GM18858 (cell line): ENCODE data around the gene DNAH9.
"Not testable (repeated sequence)": the region's sequence is repeated elsewhere in the genome, so short reads cannot be mapped to it uniquely, and the experiment has no call there.

Experiments used
- ATAC-seq: cut with Tn5 transposase; IDR thresholded peaks from one replicate; pipeline ENCODE4 v1.9.1; 2021; ENCODE audit not compliant: unreplicated experiment

DNAH9 gene

DNA sequence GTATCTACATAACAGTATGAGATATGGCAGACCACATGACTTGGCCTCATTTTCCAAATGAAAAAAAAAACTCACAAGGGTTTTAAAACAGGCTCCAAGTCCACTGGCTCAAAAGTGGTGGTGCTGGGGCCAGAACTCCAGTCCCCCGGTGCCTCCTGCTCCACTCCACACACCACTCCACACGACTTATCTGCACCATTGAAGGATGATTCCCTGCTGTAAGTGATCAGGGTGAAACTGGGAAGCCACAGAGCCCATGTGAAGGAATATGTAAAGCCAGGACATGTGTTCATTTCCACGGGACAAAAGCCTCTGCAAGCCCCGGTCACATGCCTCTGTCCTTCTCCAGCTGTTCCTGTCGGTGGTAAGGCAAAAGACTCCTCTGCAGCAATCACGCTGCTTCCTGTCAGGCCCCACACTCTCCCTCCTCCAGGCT is 301.8 kb downstream of the DNAH9 start:
- ATAC-seq = no peak

DNA sequence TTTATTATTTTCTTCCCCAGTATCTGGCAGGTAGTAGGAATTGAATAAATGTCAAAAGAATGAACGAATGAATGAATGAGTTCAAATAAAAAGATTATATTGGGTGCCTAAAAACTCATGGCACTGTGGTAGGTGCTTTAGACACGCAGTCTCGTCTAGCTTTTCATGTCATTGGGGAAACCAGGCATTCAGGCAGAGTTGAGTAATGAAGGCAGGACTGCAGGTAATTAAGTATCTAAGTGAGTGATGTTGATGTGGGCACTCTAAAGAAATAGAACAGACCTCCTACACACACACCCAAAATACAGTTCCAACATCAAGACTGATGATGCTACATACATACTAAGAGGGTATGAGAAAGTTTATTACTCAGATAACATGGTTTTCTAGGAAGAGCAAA is 302.4 kb downstream of the DNAH9 start:
- ATAC-seq = no peak

DNA sequence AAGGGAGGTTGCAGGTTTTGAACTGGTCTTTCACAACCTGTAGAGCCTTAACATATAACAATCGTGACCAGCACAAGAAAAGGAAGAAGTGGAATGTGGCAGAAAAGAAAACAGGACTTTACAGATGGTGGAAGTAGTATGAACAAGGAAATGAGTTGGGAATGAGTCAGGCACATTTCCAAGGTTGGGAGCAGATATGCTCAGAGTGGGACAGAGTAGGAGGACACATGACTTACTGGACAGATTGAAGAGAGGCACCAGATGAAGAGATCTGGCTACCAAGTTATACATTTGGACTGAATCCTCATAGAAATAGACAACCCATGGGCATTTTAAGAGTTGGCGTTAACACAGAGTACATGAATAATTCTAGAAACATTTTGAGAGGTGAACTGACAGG is 303.7 kb downstream of the DNAH9 start:
- no peak for ATAC-seq

DNA sequence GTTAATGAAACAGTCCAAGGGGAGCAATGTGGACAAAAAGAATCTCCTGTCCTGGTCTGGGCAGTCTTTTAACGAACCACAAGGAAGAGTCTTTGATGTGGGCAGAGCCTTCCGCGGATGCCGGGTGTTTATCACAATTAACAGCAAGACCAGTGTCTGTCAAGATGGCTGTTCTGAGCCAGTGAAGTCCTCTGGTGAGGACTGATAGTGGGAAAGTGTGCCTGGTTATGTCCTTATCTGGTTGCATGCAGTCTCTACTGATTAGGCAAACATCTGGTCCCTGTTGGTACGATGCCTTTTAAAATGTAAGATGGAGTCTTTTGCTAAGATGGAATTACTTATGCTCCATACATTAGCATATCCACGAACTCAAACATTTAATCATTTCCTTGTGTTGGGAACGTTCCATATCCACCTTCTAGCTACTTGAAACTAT is 310.5 kb downstream of the DNAH9 start:
- no peak for ATAC-seq

DNA sequence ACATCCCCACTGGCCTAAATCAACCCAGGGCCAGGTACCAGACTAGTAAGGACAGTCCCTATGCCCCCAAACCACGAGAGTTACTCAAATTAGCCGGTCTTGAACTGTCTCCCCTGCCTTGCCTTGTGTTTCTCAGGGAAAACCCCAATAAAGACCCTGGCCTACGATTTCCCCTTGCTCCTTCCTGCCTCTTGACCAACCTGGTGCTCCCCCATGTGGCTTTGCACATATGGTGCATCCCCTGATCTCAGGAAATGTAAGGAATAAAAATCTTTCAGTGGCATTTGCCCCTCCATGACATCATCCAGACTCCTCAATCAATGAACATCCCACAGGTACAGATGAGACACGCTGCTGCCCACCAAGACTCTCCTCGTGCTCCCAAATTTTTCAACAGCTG is 311.1 kb downstream of the DNAH9 start:
- no peak for ATAC-seq

DNA sequence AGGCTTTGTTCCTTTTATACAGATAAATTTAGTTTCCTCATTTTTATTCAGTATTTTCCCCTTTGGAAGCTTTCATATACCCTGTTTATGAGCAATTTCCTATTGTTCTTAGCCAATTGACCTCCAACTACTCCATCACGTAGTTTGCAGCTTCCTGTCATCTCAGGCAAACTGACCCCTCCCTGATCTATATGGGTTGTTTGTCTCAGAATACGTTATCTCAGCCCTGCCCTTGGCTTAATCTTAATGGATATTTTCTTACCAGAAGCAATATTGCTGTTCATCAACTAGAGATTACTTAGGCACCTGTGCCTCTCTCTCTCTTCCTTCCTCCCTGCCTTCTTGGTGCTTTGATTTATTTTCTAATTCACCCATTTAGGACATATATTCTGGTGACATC is 317.8 kb downstream of the DNAH9 start:
- no peak for ATAC-seq

DNA sequence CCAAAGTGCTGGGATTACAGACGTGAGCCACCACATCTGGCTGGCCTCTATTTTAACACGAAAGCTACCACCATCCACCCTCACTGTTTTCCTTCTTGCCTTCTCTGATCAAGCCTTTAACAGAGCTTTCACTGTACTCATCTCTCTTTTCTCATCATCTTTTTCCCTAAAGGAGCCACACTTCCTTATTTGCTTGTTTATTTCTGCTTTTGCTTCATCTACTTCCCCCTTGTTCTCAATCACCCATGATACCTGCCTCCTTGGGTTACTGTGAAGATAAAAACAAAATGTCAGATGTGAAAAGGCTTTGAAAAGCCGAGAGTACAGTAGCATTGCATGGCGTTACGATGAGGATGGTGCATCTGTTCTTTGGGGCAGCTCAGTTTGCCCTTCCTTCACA is 319.1 kb downstream of the DNAH9 start:
- ATAC-seq = no peak

DNA sequence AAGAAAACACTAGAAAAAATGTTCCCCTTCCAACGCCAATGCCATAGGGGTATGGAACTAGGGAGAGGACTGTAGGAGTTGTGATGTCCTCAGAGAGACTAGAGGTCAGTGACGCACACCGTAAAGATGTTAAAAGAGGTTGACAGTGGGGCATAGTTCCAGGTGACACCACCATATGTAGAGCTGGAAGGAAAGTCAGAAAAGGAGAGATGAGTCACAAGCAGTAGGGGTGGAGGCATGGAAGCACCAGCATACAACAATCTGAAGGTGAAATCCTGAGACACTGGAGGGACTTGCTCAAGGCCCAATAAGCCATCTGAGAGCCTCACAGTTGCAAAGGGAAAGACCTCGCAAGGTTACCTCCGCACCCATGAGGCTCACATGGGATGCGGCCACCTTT is 323.0 kb downstream of the DNAH9 start:
- ATAC-seq = no peak

DNA sequence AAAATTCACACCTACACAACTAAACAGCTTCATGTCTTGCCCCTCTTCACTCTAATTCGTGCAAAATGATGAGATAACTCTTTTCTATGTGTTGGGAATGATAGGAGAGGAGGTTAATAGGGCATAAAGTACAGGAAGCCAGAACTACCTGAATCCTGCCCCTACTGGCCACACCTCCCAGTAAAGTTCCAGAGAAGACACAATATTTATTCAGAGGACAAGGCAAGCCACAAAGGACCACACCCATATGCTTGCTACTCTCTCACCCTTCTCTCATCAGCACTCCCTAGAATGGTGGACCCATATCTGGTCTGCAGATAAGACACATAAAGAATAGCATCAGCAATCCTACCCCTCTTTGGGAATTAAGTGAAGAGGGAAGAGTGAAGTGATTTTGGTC is 324.4 kb downstream of the DNAH9 start:
- no peak for ATAC-seq

DNA sequence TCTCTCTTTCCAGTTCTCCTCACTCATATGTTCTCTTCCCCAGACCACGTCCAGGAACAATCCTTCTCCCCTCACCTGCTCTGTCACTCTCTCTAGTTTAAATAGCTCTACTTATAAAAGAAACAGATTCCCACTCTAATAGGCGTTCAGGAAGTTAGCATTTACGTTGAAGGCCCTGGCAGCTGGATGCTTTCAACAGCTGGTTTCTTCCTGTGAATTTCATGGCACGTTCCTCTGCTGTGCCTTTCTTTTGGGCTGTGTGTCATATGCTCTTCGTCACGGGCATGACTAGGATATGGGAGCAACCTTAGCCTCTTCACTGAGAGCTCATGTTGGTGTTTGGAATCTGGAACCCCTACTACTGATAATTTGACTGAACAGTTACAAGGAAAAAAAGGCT is 325.8 kb downstream of the DNAH9 start:
- ATAC-seq = no peak

DNA sequence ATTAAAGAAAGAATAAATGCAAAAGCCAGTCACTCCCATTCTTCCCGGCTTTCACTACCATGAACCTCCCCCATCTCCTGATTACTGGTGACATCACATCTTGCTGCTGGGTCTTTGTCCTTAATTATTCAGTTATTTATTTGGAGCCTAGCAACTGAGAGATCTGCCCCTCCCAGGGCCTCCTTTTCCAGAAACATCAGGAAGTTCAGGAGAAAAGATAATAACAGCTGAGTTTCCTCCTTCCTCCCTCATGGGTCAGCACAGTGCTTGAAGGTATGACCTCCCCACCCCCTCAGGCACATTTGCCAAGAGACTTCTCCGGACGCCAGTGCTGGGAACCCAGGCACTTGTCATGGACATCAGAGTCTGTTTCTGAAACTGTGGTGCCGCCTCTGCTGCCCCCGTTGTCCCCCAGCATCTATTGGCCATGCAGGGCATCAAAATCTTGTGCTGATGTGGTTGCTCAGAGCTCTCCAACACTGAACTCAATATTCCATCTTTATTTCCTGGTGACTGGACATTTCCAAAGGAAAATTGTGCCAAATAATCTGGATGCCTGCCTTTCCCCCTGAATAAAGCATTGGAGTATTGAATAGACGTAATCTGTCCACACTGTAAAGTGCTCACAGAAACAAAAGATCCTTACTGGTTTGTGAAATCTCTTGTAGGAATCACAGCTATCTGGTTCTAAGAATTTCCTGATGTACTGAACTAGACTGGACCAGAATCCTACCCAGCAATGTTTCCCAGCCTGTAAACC is 327.2 kb downstream of the DNAH9 start:
- no peak for ATAC-seq

DNA sequence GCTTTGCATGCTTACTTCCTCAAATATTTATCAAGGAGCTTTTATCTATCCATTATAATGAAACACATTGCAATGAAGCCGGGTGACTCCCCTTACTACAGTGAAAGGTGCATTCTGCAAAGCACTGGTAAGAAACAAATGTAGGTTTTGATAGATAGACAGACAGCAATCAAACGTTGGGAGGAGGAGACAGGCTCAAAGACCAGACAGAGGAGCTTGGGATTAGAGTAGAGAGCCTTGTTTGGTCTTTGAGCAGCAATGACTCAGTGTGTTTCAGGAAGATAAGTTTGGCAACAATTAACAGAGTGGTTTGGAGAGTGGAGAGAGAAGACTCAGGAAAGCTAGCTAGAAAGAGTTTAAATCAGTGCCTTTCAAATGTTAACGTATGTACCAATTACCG is 330.2 kb downstream of the DNAH9 start:
- no peak for ATAC-seq

DNA sequence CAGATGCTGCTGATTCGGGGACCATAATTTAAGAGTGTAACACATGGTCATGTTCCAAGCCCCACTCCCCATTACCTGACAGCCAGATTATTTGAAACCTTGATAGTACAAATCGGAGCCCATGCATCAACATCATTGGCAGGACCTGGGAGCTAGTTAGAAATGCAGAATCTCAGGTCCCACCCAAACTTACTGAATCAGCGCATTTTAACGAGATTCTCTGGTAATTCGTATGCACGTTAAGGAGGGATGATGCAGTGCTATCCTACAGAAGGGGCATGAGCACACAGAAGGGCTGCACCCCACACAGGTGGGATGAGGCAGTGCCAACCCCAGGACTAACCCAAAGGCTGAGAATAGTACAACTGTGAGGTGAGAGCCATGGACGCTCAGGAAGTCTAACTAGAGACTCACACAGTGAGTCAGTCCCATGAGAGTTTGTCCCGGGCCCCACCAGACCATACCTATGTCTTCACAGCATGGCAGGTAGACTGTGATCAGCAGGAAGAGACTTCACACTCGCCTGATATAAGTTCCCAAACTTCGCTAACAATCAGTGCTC is 334.1 kb downstream of the DNAH9 start:
- ATAC-seq = no peak

DNA sequence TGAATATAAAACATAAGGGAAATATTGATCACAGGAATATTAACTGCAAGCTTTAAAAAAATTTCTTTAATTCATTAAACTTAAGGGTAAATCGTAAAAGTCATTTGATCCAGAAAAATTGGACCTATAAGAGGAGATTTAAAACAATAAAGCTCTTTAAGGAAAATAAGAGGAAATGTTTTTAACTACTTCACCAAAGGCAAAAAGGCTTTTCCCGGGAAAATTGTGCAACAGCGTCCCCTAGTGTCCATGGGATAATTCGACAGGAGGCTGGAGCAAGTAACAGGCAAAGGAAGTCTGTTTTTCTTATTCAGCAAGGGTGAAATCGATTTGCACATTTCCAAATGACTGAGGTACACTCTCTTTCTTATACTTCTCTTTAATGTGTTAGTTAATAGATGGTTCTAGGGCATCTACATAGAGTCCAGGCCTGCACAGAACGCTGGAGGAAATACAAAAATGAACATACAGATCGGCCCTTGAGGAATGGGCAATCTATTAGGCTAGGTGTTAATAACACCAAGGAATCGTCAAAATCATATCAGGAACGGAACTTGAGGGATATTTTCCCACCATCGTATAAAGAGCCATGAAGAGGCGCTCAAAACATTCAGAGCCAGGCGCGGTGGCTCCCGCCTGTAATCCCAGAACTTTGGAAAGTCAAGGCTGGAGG is 337.6 kb downstream of the DNAH9 start:
- ATAC-seq = no peak

DNA sequence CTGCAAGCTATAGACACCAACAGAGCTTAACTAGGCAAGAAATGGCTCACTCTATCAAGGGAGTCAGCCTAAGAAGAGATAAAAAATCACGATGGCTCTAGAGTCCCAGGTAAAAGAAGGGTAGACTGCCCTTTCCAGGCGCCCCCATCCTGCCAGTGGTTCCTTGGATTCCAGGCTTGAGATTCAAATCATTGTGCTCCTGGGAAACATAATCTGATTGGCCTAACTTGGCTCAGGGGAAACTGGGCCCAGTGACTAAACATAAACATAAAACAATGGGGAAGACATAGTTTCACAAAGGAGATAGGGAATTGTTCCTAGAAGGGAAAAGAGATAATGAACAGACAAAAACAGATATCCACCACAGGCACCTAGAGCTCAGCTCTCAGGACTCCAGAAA is 342.6 kb downstream of the DNAH9 start:
- ATAC-seq = no peak

DNA sequence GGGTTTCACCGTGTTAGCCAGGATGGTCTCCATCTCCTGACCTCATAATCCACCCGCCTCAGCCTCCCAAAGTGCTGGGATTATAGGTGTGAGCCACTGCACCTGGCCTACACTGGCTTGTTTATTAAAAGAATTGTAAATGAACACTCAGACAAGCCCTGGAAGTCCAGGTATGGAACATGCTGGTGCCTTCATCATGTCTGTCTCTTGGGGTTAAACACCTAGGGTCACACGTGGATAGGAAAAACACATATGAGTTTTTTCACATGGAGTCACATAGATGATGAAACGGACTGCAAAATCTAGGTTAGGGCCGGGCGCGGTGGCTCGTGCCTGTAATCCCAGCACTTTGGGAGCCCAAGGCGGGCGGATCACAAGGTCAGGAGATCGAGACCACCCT is 344.8 kb downstream of the DNAH9 start:
- ATAC-seq = not testable (repeated sequence)

DNA sequence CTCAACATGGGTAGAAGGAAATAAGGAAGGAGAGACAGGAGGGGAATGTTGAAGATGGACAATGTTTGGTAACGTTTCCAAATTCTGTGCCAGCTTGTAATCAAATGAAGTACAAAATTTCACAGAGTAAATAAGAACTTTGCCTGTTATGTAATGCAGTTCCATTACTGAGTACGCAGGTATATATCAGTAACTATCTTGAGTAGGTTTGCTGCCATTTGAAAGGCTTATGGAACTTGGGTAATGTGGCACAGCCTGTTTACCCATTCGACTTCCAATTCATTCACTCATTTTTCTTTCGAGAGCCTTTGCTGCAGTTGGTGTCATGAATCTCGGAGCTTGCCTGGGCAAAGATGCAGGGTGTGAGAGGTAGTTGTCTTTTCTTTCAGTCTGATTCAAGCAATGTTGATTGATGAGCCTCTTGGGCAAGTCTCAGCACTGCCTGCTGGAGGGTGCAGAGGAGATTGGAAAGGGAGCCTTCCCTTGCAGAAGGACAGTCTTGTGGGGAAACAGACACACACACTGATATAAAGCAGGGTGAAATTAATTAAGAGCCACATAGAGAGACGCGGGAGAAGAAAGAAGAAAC is 345.6 kb downstream of the DNAH9 start:
- no peak for ATAC-seq

DNA sequence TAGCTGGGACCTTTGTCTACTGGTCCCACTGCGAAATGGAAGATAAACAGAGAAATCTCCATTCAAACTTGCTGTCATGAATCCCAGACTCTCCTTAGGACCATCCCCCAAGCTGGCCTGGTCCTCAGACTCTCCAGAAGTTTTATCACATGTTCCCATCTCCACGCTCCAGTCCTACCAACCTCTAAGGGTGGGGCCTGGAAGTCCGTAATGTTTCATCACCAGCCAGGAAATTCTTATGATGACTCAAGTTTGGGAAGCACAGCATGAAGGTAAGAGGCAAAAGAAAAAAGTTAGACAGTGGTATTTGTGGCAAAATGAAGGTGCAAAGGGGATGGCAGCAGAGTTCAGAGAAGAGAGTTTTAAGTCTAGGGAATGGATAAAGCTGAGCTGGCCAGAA is 346.3 kb downstream of the DNAH9 start:
- ATAC-seq = no peak

DNA sequence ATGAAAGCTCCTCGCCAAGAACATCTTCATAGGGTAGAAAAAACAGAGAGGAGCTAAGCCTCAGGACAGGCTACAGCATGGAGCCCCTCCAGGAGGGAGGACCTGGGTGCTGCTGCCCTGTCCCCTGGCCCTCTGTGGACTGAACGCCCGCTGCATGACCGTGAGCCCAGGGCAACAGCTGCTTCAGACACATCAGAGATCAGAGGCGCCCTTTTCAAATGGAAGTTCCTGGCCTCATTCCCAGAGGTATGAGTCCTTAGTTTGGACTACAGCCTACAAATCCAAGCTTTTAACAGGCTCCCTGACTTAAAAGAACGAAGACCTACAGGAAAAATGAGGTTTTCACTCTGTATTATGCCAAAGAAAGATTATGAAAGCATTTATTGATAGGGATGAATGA is 350.5 kb downstream of the DNAH9 start:
- no peak for ATAC-seq

DNA sequence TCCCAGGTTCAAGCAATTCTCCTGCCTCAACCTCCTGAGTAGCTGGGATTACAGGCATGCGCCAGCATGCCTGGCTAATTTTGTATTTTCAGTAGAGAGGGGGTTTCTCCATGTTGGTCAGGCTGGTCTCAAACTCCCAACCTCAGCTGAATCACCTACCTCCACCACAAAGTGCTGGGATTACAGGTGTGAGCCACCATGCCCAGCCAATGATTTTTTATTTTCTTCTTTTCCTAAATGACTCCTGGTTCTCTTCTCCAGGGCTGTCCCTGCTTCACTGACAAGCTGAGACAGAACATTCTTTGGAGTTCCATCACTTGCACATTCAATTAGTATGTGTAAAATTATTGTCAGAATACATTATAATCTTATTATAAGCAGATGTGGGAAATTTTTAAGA is 351.3 kb downstream of the DNAH9 start:
- not testable (repeated sequence) for ATAC-seq

DNA sequence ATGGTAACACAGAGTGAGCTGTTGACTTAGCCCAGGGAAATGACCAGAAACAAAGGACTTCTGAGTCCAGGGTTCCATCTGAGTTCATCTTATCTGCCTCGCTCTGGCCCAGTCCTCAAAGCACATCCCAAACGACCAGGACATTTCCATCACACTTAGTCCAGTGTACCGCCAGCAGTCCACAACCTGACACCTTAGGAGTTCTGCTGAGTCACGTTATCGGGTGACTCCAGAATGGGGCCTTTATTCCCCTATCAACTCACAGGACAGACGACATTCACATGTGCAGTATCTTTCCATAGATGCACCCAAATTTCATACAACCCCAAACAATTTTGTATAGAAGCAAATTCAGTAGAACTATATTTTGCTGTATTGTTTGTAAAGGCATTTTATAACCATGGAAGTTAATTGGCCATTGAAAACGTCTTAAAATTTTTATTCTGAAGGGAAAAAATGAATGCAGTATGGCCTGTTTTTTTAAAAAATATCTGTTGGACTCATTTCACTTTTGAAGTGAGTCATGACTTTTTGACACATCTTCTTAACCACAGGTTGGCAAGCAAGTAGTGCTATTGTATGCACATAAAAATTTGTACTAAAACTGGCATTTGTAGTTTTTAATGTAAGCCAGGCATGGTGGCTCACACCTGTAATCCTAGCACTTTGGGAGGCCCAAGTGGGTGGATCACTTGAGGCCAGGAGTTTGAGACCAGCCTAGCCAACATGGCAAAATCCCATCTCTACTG is 352.7 kb downstream of the DNAH9 start:
- ATAC-seq = no peak
